ENCODE data around the gene LRRC43. TPM values are rescaled to one million over a fixed set of nuclear protein-coding genes. Genes with fewer than 3 reads are reported as not detected.

LRRC43 gene
- total RNA-seq (not detected), total RNA-seq (0 to 0.66 (median 0.13) reads per million in 172 experiments)
- not detected for polyA plus RNA-seq (2013, experiment 1 of 2)
- 0.08 TPM for polyA plus RNA-seq (2013, experiment 2 of 2)

GRCh38 chr12:122182887-122183587, at the start of gene LRRC43:
Gene LRRC43 (plus strand): TSS chr12:122183123. CDS start chr12:122183145, 22 bp downstream.
- H3K4me1 ChIP-seq (ENCODE audit: insufficient read depth, low read length): peaks cover 14% of the 10 kb centered on the region
- no peak within 1 kb of the TSS for H3K27ac ChIP-seq (ENCODE audit: low read depth in 1 of 2, low read length in 2 of 2)
- ATAC-seq (ENCODE audit: poor library complexity) (peak; percentile 77), DNase-seq (peak in 9 of 14 experiments; percentile 17 to 62 (median 40))
- ChIA-PET POLR2A (no interaction called here), CTCF (interaction anchor here (0.6 kb wide), 1 partner anchor 1399 kb away, joined by 3 read pairs; no protein-coding TSS in a partner anchor)
- Mint-ChIP-seq H3K4me3 (peak within 1 kb of the TSS; percentile 78), H3K9me3 (no peaks in the 10 kb centered on the region), H3K36me3 (ENCODE audit: low read depth) (no peaks in the 10 kb centered on the region), H3K27me3 (peaks cover 3% of the 10 kb centered on the region), H3K27ac (no peak within 1 kb of the TSS), H3K4me1 (ENCODE audit: low read depth) (peaks cover 3% of the 10 kb centered on the region)
- intact Hi-C loops (cut with DNase I, micrococcal nuclease): no loop called here
- H3K9me3 ChIP-seq (ENCODE audit: control insufficient read depth in 1 of 2, insufficient read depth in 1 of 2, low read length in 2 of 2): no peaks in the 10 kb centered on the region
- H3K27me3 ChIP-seq (ENCODE audit: control insufficient read depth in 1 of 2, insufficient read depth in 2 of 2, low read length in 2 of 2): no peaks in the 10 kb centered on the region
- peak within 1 kb of the TSS; percentile 45 for H3K4me3 ChIP-seq (ENCODE audit: low read length)
- no peaks in the 10 kb centered on the region for H3K36me3 ChIP-seq (ENCODE audit: insufficient read depth, low read length)
- no peak for TF ChIP-seq CTCF (IDR thresholded peaks at IDR 0.05)

- POLR2A ChIA-PET: no interaction called here
- Mint-ChIP-seq H3K36me3 (ENCODE audit: low read depth) (peaks cover 75% of the 10 kb centered on the region), H3K27me3 (no peaks in the 10 kb centered on the region), H3K4me3 (no peak overlapping the region), H3K9me3 (no peaks in the 10 kb centered on the region), H3K27ac (no peak overlapping the region), H3K4me1 (ENCODE audit: low read depth) (no peaks in the 10 kb centered on the region)
- Histone ChIP-seq H3K4me1 (ENCODE audit: insufficient read depth, low read length) (no peaks in the 10 kb centered on the region), H3K4me3 (ENCODE audit: low read length) (no peak overlapping the region), H3K27me3 (ENCODE audit: control insufficient read depth in 1 of 2, insufficient read depth in 2 of 2, low read length in 2 of 2) (no peaks in the 10 kb centered on the region), H3K27ac (ENCODE audit: low read depth in 1 of 2, low read length in 2 of 2) (no peak overlapping the region), H3K9me3 (ENCODE audit: control insufficient read depth in 1 of 2, insufficient read depth in 1 of 2, low read length in 2 of 2) (no peaks in the 10 kb centered on the region), H3K36me3 (ENCODE audit: insufficient read depth, low read length) (peaks cover 71% of the 10 kb centered on the region)
- TF ChIP-seq CTCF (IDR thresholded peaks at IDR 0.05): no peak
- intact Hi-C loops (cut with DNase I, micrococcal nuclease): loop anchor here (5.0 kb wide), 1 partner anchor 134 kb away; the partner anchor contains the start of gene VPS33A (in 2 of the 2)
- ATAC-seq (ENCODE audit: poor library complexity): no peak
- no peak for DNase-seq
- CTCF ChIA-PET: interaction anchor here (1.4 kb wide), 1 partner anchor 79 kb away, joined by 4 read pairs; no protein-coding TSS in a partner anchor
These were observed 49.6 kb upstream of the LRRC43 start for GRCh38 chr12:122133192-122133950.

GRCh38 chr12:122135437-122136031, 47.4 kb upstream of the LRRC43 start:
- ChIA-PET CTCF (no interaction called here), POLR2A (no interaction called here)
- H3K27me3 ChIP-seq (ENCODE audit: control insufficient read depth in 1 of 2, insufficient read depth in 2 of 2, low read length in 2 of 2): no peaks in the 10 kb centered on the region
- Mint-ChIP-seq H3K27me3 (no peaks in the 10 kb centered on the region), H3K36me3 (ENCODE audit: low read depth) (peaks cover 73% of the 10 kb centered on the region), H3K4me1 (ENCODE audit: low read depth) (no peaks in the 10 kb centered on the region), H3K9me3 (no peaks in the 10 kb centered on the region), H3K27ac (no peak overlapping the region), H3K4me3 (no peak overlapping the region)
- H3K4me1 ChIP-seq (ENCODE audit: insufficient read depth, low read length): no peaks in the 10 kb centered on the region
- ATAC-seq (ENCODE audit: poor library complexity) (no peak), DNase-seq (no peak)
- no peak for TF ChIP-seq CTCF (IDR thresholded peaks at IDR 0.05)
- H3K9me3 ChIP-seq (ENCODE audit: control insufficient read depth in 1 of 2, insufficient read depth in 1 of 2, low read length in 2 of 2): no peaks in the 10 kb centered on the region
- H3K4me3 ChIP-seq (ENCODE audit: low read length): no peak overlapping the region
- intact Hi-C loops (cut with DNase I, micrococcal nuclease): loop anchor here in 1 of 2 experiments (5.0 kb wide), 1 partner anchor 52 kb away; no protein-coding TSS in a partner anchor
- H3K36me3 ChIP-seq (ENCODE audit: insufficient read depth, low read length): peaks cover 63% of the 10 kb centered on the region
- H3K27ac ChIP-seq (ENCODE audit: low read depth in 1 of 2, low read length in 2 of 2): no peak overlapping the region

Data from CD4-positive, alpha-beta T cell (primary cell).